Fibroblast of peridontal ligament (primary cell): Measurements from ENCODE around the gene RBM15B.

ENCODE experiments used
- DNase-seq: peaks from one replicate; pipeline ENCODE4 v3.0.0-alpha.2; 2010; ENCODE audit errors: extremely low read depth

RBM15B gene

GRCh38 chr3:51392355-51393133, 1.5 kb downstream of the RBM15B start:
- no peak for DNase-seq

- no peak for DNase-seq
Measured at GRCh38 chr3:51393134-51393495, 2.0 kb downstream of the RBM15B start.

GRCh38 chr3:51393564-51393963, 2.5 kb downstream of the RBM15B start:
- no peak for DNase-seq

- DNase-seq: no peak
Measured at GRCh38 chr3:51394541-51394940, 3.5 kb downstream of the RBM15B start.

- DNase-seq: no peak
Measured at GRCh38 chr3:51395493-51396213, 4.6 kb downstream of the RBM15B start.

- DNase-seq: no peak
Measured at GRCh38 chr3:51396401-51396800, 5.3 kb downstream of the RBM15B start.

- DNase-seq: no peak
Measured at GRCh38 chr3:51397392-51397791, 6.3 kb downstream of the RBM15B start.

- no peak for DNase-seq
Measured at GRCh38 chr3:51398595-51399310, 7.7 kb downstream of the RBM15B start.

GRCh38 chr3:51400166-51400565, 9.1 kb downstream of the RBM15B start:
- no peak for DNase-seq

GRCh38 chr3:51401735-51402134, 10.7 kb downstream of the RBM15B start:
- DNase-seq: no peak

GRCh38 chr3:51403675-51404074, 12.6 kb downstream of the RBM15B start:
- no peak for DNase-seq

- no peak for DNase-seq
Measured at GRCh38 chr3:51408021-51408420, 16.9 kb downstream of the RBM15B start.

GRCh38 chr3:51408813-51409212, 17.7 kb downstream of the RBM15B start:
- no peak for DNase-seq

GRCh38 chr3:51422211-51422610, 31.1 kb downstream of the RBM15B start:
- DNase-seq: no peak

- no peak for DNase-seq
Measured at GRCh38 chr3:51426921-51427320, 35.8 kb downstream of the RBM15B start.

- DNase-seq: no peak
Measured at GRCh38 chr3:51429138-51429537, 38.1 kb downstream of the RBM15B start.

GRCh38 chr3:51434110-51434509, 43.0 kb downstream of the RBM15B start:
- DNase-seq: no peak

GRCh38 chr3:51434746-51435327, 43.8 kb downstream of the RBM15B start:
- DNase-seq: peak; percentile 56

- DNase-seq: no peak
Measured at GRCh38 chr3:51436998-51437639, 46.0 kb downstream of the RBM15B start.

- no peak for DNase-seq
Measured at GRCh38 chr3:51441282-51442030, 50.4 kb downstream of the RBM15B start.
